Prostate gland (tissue), 2 donors: ENCODE data around the gene ODAPH.

Experiments
- POLR2A ChIP-seq: fragments of 450-650 bp; IDR thresholded peaks from one replicate; pipeline ENCODE4 v1.6.1; 2016; ENCODE audit warnings: antibody characterized with exemption, mild to moderate bottlenecking
- POLR2AphosphoS5 ChIP-seq: sonication (generic); formaldehyde crosslinking; IDR thresholded peaks from one replicate; pipeline ENCODE4 v1.6.1; 2017; ENCODE audit warnings: antibody characterized with exemption
- TF ChIP-seq, protein P1 (sequence below), 4 experiments: fragments of 200-600 bp in 2 of 4; fragments of 450-650 bp in 2 of 4; sonication (generic) in 2 of 4; IDR thresholded peaks; 1 replicate in 3 of 4; 2 replicates in 1 of 4; pipeline ENCODE4 v1.5.1; 2016 to 2019; ENCODE audit warnings: antibody characterized with exemption in 4 of 4, mild to moderate bottlenecking in 2 of 4, moderate library complexity in 2 of 4

- TF ChIP-seq, protein P1, sequence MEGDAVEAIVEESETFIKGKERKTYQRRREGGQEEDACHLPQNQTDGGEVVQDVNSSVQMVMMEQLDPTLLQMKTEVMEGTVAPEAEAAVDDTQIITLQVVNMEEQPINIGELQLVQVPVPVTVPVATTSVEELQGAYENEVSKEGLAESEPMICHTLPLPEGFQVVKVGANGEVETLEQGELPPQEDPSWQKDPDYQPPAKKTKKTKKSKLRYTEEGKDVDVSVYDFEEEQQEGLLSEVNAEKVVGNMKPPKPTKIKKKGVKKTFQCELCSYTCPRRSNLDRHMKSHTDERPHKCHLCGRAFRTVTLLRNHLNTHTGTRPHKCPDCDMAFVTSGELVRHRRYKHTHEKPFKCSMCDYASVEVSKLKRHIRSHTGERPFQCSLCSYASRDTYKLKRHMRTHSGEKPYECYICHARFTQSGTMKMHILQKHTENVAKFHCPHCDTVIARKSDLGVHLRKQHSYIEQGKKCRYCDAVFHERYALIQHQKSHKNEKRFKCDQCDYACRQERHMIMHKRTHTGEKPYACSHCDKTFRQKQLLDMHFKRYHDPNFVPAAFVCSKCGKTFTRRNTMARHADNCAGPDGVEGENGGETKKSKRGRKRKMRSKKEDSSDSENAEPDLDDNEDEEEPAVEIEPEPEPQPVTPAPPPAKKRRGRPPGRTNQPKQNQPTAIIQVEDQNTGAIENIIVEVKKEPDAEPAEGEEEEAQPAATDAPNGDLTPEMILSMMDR (IDR thresholded peaks at IDR 0.05), result no peak
- TF ChIP-seq POLR2AphosphoS5 (no peak), POLR2A (no peak)
Observed at GRCh38 chr4:75549019-75549418, 6.8 kb upstream of the ODAPH start.
